Neural progenitor cell (in vitro differentiated cells): ENCODE results near the gene VARS2. TPM values are rescaled to one million over a fixed set of nuclear protein-coding genes. Genes with fewer than 3 reads are reported as not detected.

Experiments
- DNase-seq: peaks from one replicate; pipeline ENCODE4 v3.0.0-alpha.2; 2016; ENCODE audit warnings: low spot score
- H2AFZ ChIP-seq: fragments of 200-600 bp; sonication (generic); replicated peaks from 2 replicates; pipeline ENCODE4 v1.6.1; 2016; ENCODE audit warnings: antibody characterized with exemption
- H3F3A ChIP-seq: fragments of 200-600 bp; sonication (generic); 2 replicates; pipeline ENCODE4 v1.6.1; 2016; ENCODE audit warnings: antibody characterized with exemption, low read depth
- H3K27ac ChIP-seq: fragments of 200-600 bp; sonication (generic); 2 replicates; pipeline ENCODE4 v1.5.1; 2016; ENCODE audit warnings: mild to moderate bottlenecking
- H3K27me3 ChIP-seq: fragments of 200-600 bp; sonication (generic); 2 replicates; pipeline ENCODE4 v1.6.1; 2016; ENCODE audit warnings: mild to moderate bottlenecking, moderate library complexity
- H3K36me3 ChIP-seq: fragments of 200-600 bp; sonication (generic); 2 replicates; pipeline ENCODE4 v1.5.1; 2016
- H3K4me1 ChIP-seq: fragments of 200-600 bp; sonication (generic); 2 replicates; pipeline ENCODE4 v1.6.1; 2016; ENCODE audit warnings: mixed run types
- H3K4me2 ChIP-seq: fragments of 200-600 bp; sonication (generic); 2 replicates; pipeline ENCODE4 v1.6.1; 2016
- H3K4me3 ChIP-seq: fragments of 200-600 bp; sonication (generic); 2 replicates; pipeline ENCODE4 v1.5.1; 2016
- H3K79me2 ChIP-seq: fragments of 200-600 bp; sonication (generic); 2 replicates; pipeline ENCODE4 v1.6.1; 2016; ENCODE audit warnings: low read depth
- H3K9ac ChIP-seq: fragments of 200-600 bp; sonication (generic); 2 replicates; pipeline ENCODE4 v1.6.1; 2016
- H3K9me3 ChIP-seq: fragments of 200-600 bp; sonication (generic); 2 replicates; pipeline ENCODE4 v1.5.1; 2016; ENCODE audit warnings: low read depth
- H4K20me1 ChIP-seq: fragments of 200-600 bp; sonication (generic); 2 replicates; pipeline ENCODE4 v1.6.1; 2016; ENCODE audit warnings: low read depth
- H3K27ac Mint-ChIP-seq: 3 replicates; pipeline ENCODE4 v1.8.0; 2021; ENCODE audit warnings: mixed read lengths
- H3K27me3 Mint-ChIP-seq: 2 replicates; pipeline ENCODE4 v1.8.0; 2022; ENCODE audit warnings: low read depth, mild to moderate bottlenecking, inconsistent platforms, moderate library complexity, mixed read lengths; ENCODE audit not compliant: insufficient read depth
- H3K36me3 Mint-ChIP-seq: 3 replicates; pipeline ENCODE4 v1.8.0; 2021; ENCODE audit warnings: mixed read lengths
- H3K4me1 Mint-ChIP-seq: 3 replicates; pipeline ENCODE4 v1.8.0; 2021; ENCODE audit warnings: mixed read lengths
- H3K4me3 Mint-ChIP-seq: 3 replicates; pipeline ENCODE4 v1.8.0; 2021; ENCODE audit warnings: mild to moderate bottlenecking, moderate library complexity, mixed read lengths
- H3K9me3 Mint-ChIP-seq: 3 replicates; pipeline ENCODE4 v1.8.0; 2020; ENCODE audit warnings: mixed read lengths
- EZH2 ChIP-seq: fragments of 200-600 bp; sonication (generic); IDR thresholded peaks from 2 replicates; pipeline ENCODE4 v1.6.1; 2017; ENCODE audit warnings: antibody characterized with exemption, mild to moderate bottlenecking, moderate library complexity
- EZH2phosphoT487 ChIP-seq: fragments of 200-600 bp; sonication (generic); IDR thresholded peaks from 2 replicates; pipeline ENCODE4 v1.6.1; 2017; ENCODE audit warnings: antibody characterized with exemption
- total RNA-seq: library from RNA; depleted of rRNA; stranded (reverse); fragments of >200 nt; gene quantifications from 2 replicates; pipeline ENCODE4 v1.2.3, GENCODE V29; 2015; ENCODE audit warnings: low replicate concordance
- TF ChIP-seq, protein P1 (sequence below): fragments of 200-600 bp; sonication (generic); IDR thresholded peaks from 2 replicates; pipeline ENCODE4 v1.5.1; 2017; ENCODE audit warnings: antibody characterized with exemption, mild to moderate bottlenecking

Gene VARS2
- total RNA-seq, 1 donor from 2014 or later = 21.5 TPM

DNA sequence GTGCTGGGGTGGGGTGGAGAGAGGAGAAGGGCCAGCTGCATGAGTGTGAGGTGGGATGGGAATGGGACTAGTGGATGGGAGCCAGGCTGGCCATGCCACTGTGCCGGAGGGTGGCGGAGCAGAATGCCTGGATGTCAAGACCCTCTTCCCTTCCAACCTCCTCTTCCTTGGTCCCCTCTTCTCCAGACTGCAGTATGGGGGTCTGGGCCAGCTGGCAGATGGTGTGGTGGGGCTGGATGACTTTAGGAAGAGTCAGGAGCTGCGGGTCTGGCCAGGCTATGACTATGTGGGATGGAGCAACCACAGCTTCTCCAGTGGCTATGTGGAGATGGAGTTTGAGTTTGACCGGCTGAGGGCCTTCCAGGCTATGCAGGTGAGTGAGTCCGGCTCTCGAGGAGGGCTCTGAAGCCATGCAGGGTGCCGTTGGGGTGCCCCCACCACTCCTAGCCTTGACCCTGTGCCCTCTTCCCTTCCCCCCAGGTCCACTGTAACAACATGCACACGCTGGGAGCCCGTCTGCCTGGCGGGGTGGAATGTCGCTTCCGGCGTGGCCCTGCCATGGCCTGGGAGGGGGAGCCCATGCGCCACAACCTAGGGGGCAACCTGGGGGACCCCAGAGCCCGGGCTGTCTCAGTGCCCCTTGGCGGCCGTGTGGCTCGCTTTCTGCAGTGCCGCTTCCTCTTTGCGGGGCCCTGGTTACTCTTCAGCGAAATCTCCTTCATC, 22.1 kb upstream of the VARS2 start:
- H4K20me1 ChIP-seq = peaks cover 87% of the 10 kb centered on the region
- peak overlapping the region; percentile 11 for H3K27ac Mint-ChIP-seq

DNA sequence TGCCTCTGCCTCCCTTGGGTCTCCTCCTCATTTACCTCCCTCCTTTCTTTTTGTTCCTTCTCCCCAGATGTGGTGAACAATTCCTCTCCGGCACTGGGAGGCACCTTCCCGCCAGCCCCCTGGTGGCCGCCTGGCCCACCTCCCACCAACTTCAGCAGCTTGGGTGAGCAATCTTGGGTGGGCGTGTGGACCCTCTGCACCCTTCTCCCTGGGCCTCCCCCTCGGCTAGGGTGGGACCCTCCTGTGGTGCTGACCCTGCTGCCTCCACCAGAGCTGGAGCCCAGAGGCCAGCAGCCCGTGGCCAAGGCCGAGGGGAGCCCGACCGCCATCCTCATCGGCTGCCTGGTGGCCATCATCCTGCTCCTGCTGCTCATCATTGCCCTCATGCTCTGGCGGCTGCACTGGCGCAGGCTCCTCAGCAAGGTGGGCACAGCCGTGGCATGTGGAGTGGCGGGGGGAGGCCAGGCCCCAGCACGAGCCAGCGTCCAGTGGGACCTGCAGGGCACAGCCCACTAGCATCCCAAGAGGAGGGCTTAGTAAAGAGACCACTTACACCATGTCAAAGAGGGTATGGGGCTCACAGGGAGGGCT, 20.9 kb upstream of the VARS2 start:
- Histone ChIP-seq H3K9me3 (no peaks in the 10 kb centered on the region), H3K79me2 (peaks cover 55% of the 10 kb centered on the region), H4K20me1 (peaks cover 77% of the 10 kb centered on the region), H2AFZ (no peak overlapping the region), H3K9ac (no peak overlapping the region), H3K4me2 (no peak overlapping the region), H3K4me1 (peaks cover 37% of the 10 kb centered on the region), H3K27me3 (no peaks in the 10 kb centered on the region), H3K27ac (no peak overlapping the region), H3K36me3 (no peaks in the 10 kb centered on the region), H3K4me3 (no peak overlapping the region), H3F3A (peaks cover 14% of the 10 kb centered on the region)
- Mint-ChIP-seq H3K9me3 (no peaks in the 10 kb centered on the region), H3K36me3 (peaks cover 39% of the 10 kb centered on the region), H3K27me3 (peaks cover 5% of the 10 kb centered on the region), H3K27ac (no peak overlapping the region), H3K4me3 (no peak overlapping the region), H3K4me1 (peaks cover 21% of the 10 kb centered on the region)
- peak; percentile 17 for DNase-seq
- TF ChIP-seq, protein P1, sequence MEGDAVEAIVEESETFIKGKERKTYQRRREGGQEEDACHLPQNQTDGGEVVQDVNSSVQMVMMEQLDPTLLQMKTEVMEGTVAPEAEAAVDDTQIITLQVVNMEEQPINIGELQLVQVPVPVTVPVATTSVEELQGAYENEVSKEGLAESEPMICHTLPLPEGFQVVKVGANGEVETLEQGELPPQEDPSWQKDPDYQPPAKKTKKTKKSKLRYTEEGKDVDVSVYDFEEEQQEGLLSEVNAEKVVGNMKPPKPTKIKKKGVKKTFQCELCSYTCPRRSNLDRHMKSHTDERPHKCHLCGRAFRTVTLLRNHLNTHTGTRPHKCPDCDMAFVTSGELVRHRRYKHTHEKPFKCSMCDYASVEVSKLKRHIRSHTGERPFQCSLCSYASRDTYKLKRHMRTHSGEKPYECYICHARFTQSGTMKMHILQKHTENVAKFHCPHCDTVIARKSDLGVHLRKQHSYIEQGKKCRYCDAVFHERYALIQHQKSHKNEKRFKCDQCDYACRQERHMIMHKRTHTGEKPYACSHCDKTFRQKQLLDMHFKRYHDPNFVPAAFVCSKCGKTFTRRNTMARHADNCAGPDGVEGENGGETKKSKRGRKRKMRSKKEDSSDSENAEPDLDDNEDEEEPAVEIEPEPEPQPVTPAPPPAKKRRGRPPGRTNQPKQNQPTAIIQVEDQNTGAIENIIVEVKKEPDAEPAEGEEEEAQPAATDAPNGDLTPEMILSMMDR = peak; percentile 48
- TF ChIP-seq EZH2phosphoT487 (no peak), EZH2 (no peak)

More for the DNA sequence above, 22.1 kb upstream of the VARS2 start:
- Histone ChIP-seq H3K79me2 (peaks cover 66% of the 10 kb centered on the region), H3K4me3 (no peak overlapping the region), H2AFZ (no peak overlapping the region), H3K4me1 (peaks cover 48% of the 10 kb centered on the region), H3K27me3 (no peaks in the 10 kb centered on the region), H3F3A (peaks cover 14% of the 10 kb centered on the region), H3K9ac (no peak overlapping the region), H3K9me3 (no peaks in the 10 kb centered on the region), H3K36me3 (peaks cover 4% of the 10 kb centered on the region), H3K4me2 (no peak overlapping the region), H3K27ac (peak overlapping the region; percentile 20)
- Mint-ChIP-seq H3K27me3 (peaks cover 5% of the 10 kb centered on the region), H3K36me3 (peaks cover 39% of the 10 kb centered on the region), H3K4me3 (peak overlapping the region; percentile 18), H3K4me1 (peaks cover 31% of the 10 kb centered on the region), H3K9me3 (no peaks in the 10 kb centered on the region)
- no peak for DNase-seq
- no peak for TF ChIP-seq EZH2
- TF ChIP-seq, protein P1 = no peak
- no peak for TF ChIP-seq EZH2phosphoT487

DNA sequence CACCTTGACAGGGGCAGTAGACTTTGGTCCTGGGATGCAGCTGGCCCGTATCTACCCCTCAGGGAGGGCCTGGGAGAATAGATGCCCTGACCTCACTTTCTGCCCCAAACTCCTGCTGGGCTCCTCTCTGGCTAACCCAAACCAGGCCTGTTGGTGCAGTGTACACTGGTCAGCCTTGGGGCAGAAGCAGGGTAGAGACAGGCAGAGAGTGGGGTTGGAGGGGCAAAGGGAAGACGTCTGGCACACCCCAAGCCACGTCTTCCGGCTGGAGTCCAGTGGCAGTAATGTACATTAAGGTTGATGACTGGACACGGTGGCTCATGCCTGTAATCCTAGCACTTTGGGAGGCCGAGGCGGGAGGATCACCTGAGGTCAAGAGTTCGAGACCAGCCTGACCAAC, 20.4 kb upstream of the VARS2 start:
- peaks cover 71% of the 10 kb centered on the region for H4K20me1 ChIP-seq
- DNase-seq = no peak
- H3K27ac Mint-ChIP-seq = no peak overlapping the region
- peaks cover 15% of the 10 kb centered on the region for H3K4me1 Mint-ChIP-seq
- H3K36me3 Mint-ChIP-seq = peaks cover 40% of the 10 kb centered on the region
- H3K4me3 ChIP-seq = no peak overlapping the region
- peaks cover 4% of the 10 kb centered on the region for H3K27me3 Mint-ChIP-seq
- no peak overlapping the region for H3K4me3 Mint-ChIP-seq
- TF ChIP-seq EZH2phosphoT487 = no peak
- TF ChIP-seq EZH2 = no peak
- TF ChIP-seq, protein P1 = no peak
- no peak overlapping the region for H3K9ac ChIP-seq
- H3K4me1 ChIP-seq = peaks cover 31% of the 10 kb centered on the region
- H2AFZ ChIP-seq = no peak overlapping the region
- peaks cover 16% of the 10 kb centered on the region for H3F3A ChIP-seq
- H3K27ac ChIP-seq = no peak overlapping the region
- no peaks in the 10 kb centered on the region for H3K9me3 ChIP-seq
- no peaks in the 10 kb centered on the region for H3K9me3 Mint-ChIP-seq
- no peaks in the 10 kb centered on the region for H3K27me3 ChIP-seq
- H3K36me3 ChIP-seq = no peaks in the 10 kb centered on the region
- H3K4me2 ChIP-seq = no peak overlapping the region
- peaks cover 49% of the 10 kb centered on the region for H3K79me2 ChIP-seq
